Loucy (cell line): ENCODE measurements around the gene CACNA1I.

Experiments
- EZH2phosphoT487 ChIP-seq: fragments of 200-600 bp; IDR thresholded peaks from 2 replicates; pipeline ENCODE4 v1.6.1; 2018; ENCODE audit warnings: antibody characterized with exemption, mild to moderate bottlenecking, moderate library complexity, borderline replicate concordance
- TF ChIP-seq, protein P1 (sequence below): fragments of 200-600 bp; sonication (generic); conservative IDR thresholded peaks from 2 replicates; pipeline ENCODE4 v1.5.1; 2014; ENCODE audit warnings: mild to moderate bottlenecking, antibody characterized with exemption, low read length

DNA sequence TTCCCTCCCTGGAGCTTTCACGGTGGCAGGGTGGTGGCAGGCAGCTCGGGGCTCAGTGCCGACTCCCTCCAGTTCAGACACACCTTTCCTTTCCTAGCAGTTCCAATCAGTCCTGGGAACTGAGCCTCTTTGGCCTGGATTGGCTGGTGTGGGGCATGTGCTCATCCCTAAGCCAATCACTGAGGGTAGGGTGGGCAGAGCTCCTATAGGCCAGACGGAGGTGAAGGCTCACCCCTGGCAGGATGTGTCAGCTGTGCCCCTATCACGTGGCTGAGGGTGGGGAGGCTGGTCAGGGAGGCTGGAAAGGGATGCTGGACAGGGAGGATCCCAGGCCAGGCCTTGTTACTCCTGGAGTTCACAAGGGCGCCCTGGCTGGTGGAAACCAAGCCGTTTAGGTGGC, 40.2 kb downstream of the CACNA1I start:
- TF ChIP-seq, protein P1, sequence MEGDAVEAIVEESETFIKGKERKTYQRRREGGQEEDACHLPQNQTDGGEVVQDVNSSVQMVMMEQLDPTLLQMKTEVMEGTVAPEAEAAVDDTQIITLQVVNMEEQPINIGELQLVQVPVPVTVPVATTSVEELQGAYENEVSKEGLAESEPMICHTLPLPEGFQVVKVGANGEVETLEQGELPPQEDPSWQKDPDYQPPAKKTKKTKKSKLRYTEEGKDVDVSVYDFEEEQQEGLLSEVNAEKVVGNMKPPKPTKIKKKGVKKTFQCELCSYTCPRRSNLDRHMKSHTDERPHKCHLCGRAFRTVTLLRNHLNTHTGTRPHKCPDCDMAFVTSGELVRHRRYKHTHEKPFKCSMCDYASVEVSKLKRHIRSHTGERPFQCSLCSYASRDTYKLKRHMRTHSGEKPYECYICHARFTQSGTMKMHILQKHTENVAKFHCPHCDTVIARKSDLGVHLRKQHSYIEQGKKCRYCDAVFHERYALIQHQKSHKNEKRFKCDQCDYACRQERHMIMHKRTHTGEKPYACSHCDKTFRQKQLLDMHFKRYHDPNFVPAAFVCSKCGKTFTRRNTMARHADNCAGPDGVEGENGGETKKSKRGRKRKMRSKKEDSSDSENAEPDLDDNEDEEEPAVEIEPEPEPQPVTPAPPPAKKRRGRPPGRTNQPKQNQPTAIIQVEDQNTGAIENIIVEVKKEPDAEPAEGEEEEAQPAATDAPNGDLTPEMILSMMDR = no peak
- TF ChIP-seq EZH2phosphoT487 = no peak
